Activated gamma-delta T cell (primary cell): ENCODE data around the gene CWH43.
"Not testable (repeated sequence)": the region's sequence is repeated elsewhere in the genome, so short reads cannot be mapped to it uniquely, and the experiment has no call there.

ENCODE experiments used
- DNase-seq: peaks from one replicate; lab custom pipeline; 2025; lab: John Stamatoyannopoulos, UW
- total RNA-seq, 2 donors: gene quantifications; one replicate each; lab custom pipeline; 2026; lab: John Stamatoyannopoulos, UW

CWH43 gene
- total RNA-seq = 0 reads per million in 2 donors

DNA sequence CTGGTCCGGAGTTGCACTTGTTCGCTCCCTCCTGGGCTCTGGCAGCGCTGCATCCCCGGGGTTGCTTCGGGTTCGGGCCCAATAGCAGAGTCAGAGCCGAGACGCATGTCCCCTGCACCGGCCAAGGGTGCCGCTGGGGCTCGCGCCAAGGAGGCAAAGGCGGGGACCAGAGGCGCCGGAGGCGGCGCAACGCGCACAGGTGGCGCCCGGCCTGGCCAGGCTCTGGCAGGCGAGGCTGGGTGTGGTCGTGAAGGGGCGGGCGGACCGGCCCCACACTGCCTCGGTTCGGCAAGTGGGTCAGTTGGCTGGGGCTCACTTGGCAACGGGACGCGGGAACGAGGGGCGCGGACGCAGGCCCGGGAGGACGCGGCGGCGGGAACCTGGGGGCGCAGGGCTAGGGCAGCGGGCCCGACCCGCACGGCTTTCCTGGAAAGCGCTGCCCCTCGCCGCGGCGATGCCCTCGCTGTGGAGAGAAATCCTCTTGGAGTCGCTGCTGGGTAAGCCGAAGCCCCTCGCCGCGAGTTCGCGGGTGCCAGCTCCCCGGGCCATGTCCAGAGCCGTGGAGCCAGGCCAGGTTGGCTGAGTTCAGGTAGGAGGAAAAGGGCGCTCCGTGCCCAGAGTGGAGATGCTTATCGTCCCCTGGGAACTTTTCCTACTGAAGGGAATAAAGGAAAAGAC, at the start of gene CWH43:
Gene CWH43 (plus strand): TSS at position 300 of the 678 bp plus-strand sequence. CDS start 155 bp downstream, at position 455.
- DNase-seq = no peak

GRCh38 chr4:48937033-48937432, 49.0 kb upstream of the CWH43 start:
- no peak for DNase-seq

DNA sequence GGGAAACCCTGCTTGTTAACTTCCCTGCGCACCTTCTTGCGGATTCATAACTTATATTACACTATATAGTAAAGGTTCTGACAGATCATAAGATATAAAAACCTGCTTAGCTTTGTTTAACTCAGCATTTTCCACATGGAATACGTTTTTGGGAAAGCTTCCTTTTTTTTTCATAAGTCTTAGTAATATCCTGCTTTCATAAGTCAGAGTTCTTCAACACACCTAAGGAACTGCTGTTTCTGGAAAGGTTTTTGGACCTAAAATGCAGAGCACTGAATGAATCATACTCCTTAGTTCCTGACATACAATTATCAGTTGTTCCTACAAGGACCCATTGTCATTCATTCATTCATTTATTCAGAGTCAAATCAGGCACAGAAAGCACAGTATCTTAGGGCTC, 47.2 kb upstream of the CWH43 start:
- DNase-seq = no peak

GRCh38 chr4:48939785-48940184, 46.3 kb upstream of the CWH43 start:
- DNase-seq = no peak

DNA sequence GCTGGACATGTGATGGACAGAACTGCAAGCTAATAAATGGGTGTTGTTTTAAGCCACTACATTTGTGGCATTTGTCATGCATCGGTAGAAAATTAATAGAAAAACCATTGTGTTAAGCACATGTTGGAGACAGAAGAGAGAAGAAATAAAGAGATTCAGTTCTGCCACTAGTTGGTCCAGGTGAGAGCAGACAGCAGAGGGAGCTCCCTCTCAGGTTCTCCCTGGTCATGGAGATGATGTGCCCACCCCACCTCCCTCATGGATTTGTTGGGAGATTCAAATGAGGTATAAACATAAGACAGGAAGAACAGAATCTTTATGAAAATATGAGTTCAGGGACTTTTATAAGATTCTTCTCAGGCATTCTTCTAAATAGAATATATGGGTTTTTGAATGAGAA, 42.7 kb upstream of the CWH43 start:
- DNase-seq = no peak

DNA sequence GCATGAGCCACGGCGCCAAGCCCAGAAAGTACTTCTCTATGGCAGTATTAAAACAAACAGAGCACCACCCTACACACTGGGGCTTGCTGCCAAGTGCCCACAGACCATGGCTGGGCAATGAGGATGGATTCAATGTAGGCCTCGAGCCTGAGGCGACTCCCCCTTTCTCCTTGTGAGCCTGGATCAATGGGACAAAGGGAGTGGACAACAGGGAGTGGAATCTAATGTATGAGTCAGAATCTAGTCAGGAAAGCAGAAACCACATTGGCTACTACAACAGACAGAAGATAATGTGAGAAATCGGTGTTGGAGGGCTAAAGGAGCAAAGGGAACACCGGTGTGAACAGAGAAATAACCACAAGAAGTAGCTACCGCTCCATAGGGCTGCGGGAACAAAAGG, 41.8 kb upstream of the CWH43 start:
- DNase-seq = no peak

GRCh38 chr4:48944756-48945241, 41.3 kb upstream of the CWH43 start:
- no peak for DNase-seq

DNA sequence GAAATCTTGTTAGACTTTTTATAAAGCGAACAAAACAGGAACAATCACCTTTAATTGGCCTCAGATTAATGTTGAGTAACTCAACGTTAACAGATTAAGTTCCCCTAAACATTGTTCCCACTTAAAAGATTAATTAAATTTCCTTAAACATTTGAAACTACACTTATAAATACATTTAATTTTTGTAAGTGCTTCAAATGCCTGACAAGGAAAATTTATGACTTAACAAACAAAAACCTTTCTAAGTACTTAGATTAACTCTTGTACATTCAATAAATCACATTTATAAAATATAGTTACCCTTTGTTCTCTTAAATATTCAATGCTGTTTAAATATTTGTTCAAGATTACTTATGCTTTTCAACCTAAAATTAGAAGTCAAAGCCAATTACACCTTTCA, 40.1 kb upstream of the CWH43 start:
- DNase-seq = no peak

- no peak for DNase-seq
Observed at GRCh38 chr4:48947731-48948130, 38.3 kb upstream of the CWH43 start.

DNA sequence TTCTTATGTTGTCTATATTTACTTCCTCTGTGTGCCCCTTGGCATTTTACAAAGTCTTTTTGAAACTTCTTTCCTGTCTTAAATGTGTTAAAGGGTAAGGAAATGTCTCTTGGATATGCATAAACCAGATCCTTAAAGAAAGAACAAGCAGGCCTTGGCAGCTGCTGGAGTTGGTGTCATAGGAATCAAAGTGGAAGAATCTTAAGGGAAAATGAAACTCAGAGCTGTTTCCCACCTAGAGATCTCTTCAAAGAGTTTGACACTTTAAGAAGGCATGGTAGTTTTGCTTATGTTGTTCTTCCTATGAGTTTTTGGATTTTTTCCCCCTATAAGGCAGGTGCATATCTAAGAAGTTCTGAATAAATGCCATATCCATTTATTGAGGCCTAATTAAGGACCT, 37.0 kb upstream of the CWH43 start:
- DNase-seq = no peak

- no peak for DNase-seq
Observed at GRCh38 chr4:48949518-48950219, 36.4 kb upstream of the CWH43 start.

GRCh38 chr4:48954314-48954713, 31.8 kb upstream of the CWH43 start:
- DNase-seq = no peak

DNA sequence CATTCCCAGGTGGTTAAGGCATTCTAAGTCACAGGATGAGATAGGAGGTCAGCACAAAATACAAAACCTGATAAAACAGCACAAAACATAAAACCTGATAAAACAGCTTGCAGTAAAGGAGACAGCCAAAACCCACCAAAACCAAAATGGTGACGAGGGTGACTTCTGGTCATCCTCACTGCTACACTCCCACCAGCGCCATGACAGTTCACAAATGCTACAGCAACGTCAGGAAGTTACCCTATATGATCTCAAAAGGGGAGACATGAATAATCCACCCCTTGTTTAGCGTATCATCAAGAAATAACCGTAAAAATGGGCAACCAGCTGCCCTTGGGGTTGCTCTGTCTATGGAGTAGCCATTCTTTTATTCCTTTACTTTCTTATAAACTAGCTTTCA, 28.7 kb upstream of the CWH43 start:
- not testable (repeated sequence) for DNase-seq

- DNase-seq = no peak
Observed at GRCh38 chr4:48958582-48958981, 27.5 kb upstream of the CWH43 start.

DNA sequence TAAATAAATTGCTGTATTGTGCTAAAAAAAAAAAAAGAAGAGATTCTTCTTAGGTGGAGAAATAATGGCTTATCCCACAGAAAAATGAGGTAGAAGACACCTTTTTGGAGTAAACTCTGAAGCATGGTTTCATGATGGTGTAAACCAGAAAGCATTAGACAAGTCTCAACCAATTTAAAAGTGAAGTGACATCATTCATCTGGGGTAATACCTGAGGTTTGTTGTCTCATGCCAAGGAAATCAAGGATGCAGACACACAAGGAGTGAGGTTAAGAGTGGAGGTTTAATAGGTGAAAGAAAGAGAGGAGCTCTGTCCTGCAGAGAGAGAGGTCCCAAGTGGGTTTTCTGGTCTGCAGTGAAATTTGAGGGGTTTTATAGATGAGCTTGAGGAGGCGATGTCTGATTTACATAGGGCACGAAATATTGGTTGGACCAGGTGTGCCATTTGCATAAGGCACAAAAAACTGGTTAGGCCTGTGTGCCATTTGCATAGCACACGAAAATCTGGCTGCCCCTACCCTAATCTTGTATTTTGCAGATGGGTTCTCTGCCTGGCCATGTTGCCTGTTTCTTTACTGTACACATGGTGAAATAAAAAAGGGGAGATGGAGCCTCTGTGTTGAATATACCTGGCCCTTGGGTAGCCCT, 25.0 kb upstream of the CWH43 start:
- no peak for DNase-seq

GRCh38 chr4:48962636-48963035, 23.4 kb upstream of the CWH43 start:
- DNase-seq = no peak

- DNase-seq = no peak
Observed at GRCh38 chr4:48963042-48963679, 22.9 kb upstream of the CWH43 start.

GRCh38 chr4:48967101-48967500, 19.0 kb upstream of the CWH43 start:
- no peak for DNase-seq

GRCh38 chr4:48967631-48968030, 18.4 kb upstream of the CWH43 start:
- DNase-seq = no peak

GRCh38 chr4:48968814-48969213, 17.3 kb upstream of the CWH43 start:
- no peak for DNase-seq

DNA sequence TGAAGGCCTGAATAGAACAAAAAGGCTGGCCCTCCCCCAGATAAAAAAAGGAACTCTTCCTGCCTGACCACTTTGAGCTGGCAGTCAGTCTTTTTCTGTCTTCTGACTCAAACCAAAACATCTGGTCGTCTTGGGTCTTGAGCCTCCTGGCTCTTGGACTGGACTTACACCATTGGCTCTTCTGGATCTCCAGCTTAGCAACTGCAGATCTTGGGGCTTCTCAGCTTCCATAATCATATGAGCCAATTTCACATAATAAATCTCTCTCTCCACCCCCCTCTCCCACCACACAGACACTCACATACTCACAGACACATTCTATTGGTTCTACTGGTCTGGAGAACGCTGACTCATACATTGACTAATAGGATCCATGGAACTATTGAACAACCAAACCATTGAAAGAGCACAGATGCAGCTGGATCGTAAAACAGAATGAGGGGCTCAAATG, 15.6 kb upstream of the CWH43 start:
- DNase-seq = no peak

DNA sequence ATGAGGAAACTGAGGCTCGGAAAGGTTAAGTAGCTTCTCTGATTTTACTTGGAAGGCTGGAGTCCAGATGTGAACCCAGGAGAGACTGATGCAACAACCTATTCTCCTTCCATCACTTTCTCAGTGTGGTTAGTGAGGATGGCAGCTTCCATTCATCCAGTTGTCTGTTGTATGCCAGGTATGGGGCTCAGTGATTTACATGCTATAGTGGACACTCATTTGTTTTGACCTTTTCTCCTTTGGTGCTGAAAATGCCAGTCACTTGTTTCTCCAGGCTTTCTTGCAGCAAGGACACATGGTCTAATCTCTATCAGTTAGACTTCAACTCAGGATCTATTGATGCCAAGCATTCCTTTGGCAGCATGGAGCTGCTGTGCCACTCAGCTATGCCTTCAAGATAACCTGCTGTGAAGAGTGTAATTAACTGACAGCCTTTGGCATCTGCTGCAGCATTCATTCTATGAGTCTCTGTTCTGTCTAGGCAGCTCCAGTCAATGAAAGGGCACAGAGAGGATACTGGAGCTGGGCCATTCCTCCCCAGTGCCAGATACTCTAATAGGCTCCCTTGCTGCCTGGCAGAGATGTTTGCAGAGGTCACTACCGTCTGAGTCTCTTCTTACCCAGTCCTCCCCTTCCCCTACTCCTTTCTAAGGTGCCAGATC, 11.0 kb upstream of the CWH43 start:
- no peak for DNase-seq
